ENCODE measurements around the gene SLC4A7. TPM values are rescaled to one million over a fixed set of nuclear protein-coding genes. Genes with fewer than 3 reads are reported as not detected.
"Not testable (repeated sequence)": the region's sequence is repeated elsewhere in the genome, so short reads cannot be mapped to it uniquely, and the experiment has no call there.

SLC4A7 gene
- polyA plus RNA-seq, 1 donor from 2014 or later, result 10.6 TPM

DNA sequence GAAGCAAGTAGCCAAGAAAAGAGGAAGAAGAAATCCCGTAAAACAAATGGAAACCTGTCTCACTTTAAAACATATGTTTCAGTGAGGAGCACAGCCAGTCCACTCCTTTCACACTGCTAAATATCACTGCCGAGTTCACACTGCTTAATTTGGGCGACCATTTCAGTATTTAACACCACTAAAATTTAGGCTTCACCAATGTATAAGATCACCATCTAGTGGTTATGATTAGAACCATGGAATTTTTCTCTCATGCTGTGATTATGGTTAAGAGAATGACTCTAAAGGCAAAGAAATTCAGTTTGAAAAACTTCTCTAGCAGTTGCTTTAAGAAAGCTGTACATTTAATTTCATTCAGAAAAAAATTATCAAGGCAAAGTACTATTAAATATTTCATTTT, 16.6 kb downstream of the SLC4A7 start:
- H3K27me3 Mint-ChIP-seq, result no peaks in the 10 kb centered on the region
- H3K4me1 Mint-ChIP-seq, result peaks cover 7 to 18% (median 16%) of the 10 kb centered on the region in 3 donors
- no peak overlapping the region for H3K4me3 Mint-ChIP-seq
- H3K9me3 Mint-ChIP-seq, result no peaks in the 10 kb centered on the region
- H3K27ac Mint-ChIP-seq, result peak overlapping the region in 1 of 3 donors; percentile 1
- peaks cover 4% of the 10 kb centered on the region for H3K36me3 Mint-ChIP-seq

GRCh38 chr3:27464646-27465045, 19.5 kb downstream of the SLC4A7 start:
- H3K36me3 Mint-ChIP-seq, result peaks cover 4% of the 10 kb centered on the region
- no peak overlapping the region for H3K27ac Mint-ChIP-seq
- peaks cover 0 to 2% (median 0%) of the 10 kb centered on the region in 3 donors for H3K9me3 Mint-ChIP-seq
- no peak overlapping the region for H3K4me3 Mint-ChIP-seq
- H3K27me3 Mint-ChIP-seq, result no peaks in the 10 kb centered on the region
- H3K4me1 Mint-ChIP-seq, result peaks cover 7 to 16% (median 11%) of the 10 kb centered on the region in 3 donors

- no peaks in the 10 kb centered on the region for H3K27me3 Mint-ChIP-seq
- no peak overlapping the region for H3K4me3 Mint-ChIP-seq
- H3K36me3 Mint-ChIP-seq, result peaks cover 4% of the 10 kb centered on the region
- H3K9me3 Mint-ChIP-seq, result peaks cover 0 to 2% (median 0%) of the 10 kb centered on the region in 3 donors
- no peak overlapping the region for H3K27ac Mint-ChIP-seq
- H3K4me1 Mint-ChIP-seq, result peaks cover 4 to 13% (median 11%) of the 10 kb centered on the region in 3 donors
Observed at GRCh38 chr3:27462228-27462627, 22.0 kb downstream of the SLC4A7 start.

DNA sequence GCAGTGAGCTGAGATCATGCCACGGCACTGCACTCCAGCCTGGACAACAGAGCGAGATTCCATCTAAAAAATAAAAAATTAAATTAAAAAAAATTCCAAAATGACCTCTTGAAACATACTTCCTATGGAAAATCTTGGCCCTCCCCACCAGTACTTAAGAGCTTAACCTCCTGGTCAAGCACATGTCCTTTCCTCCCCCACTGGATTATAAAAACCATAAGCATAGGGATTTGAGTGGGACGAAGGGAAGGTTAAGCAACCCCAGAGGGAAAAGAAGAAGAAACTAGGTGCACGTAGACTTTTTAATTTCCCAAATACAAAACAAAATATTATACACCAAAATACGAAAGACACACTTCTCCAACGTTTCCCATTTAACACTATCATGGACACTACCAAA, 25.3 kb downstream of the SLC4A7 start:
- no peaks in the 10 kb centered on the region for H3K27me3 Mint-ChIP-seq
- H3K4me1 Mint-ChIP-seq, result peaks cover 27 to 34% (median 27%) of the 10 kb centered on the region in 3 donors
- H3K27ac Mint-ChIP-seq, result no peak overlapping the region
- H3K36me3 Mint-ChIP-seq, result peaks cover 4% of the 10 kb centered on the region
- peaks cover 0 to 2% (median 0%) of the 10 kb centered on the region in 3 donors for H3K9me3 Mint-ChIP-seq
- H3K4me3 Mint-ChIP-seq, result no peak overlapping the region

DNA sequence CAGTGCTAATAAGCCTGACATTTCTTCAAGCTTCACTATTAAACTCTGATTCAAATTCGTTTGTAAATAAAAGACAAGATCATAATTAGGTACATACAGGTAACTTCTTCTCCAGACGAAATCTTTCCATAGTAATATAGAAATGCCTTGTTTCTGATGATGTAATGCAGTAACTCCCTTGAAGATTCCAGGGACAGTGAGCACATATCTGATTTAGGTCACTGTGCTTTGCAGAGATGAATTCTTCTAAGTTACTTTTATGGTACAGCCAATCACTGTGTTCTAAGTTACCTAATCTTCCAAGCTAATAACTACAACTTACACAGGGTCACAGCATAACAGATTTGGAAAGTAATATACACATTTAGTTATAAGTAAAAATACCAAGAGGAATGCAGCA, 27.6 kb downstream of the SLC4A7 start:
- Mint-ChIP-seq H3K27me3 (no peaks in the 10 kb centered on the region), H3K9me3 (no peaks in the 10 kb centered on the region), H3K4me1 (peaks cover 40 to 52% (median 42%) of the 10 kb centered on the region in 3 donors), H3K4me3 (peak overlapping the region in 1 of 4 donors; percentile 32), H3K36me3 (no peaks in the 10 kb centered on the region), H3K27ac (no peak overlapping the region)

- no peaks in the 10 kb centered on the region for H3K9me3 Mint-ChIP-seq
- H3K4me3 Mint-ChIP-seq, result peak overlapping the region in 1 of 4 donors; percentile 84
- H3K27ac Mint-ChIP-seq, result peak overlapping the region in 1 of 3 donors; percentile 43
Observed at GRCh38 chr3:27454914-27455313, 29.3 kb downstream of the SLC4A7 start.

DNA sequence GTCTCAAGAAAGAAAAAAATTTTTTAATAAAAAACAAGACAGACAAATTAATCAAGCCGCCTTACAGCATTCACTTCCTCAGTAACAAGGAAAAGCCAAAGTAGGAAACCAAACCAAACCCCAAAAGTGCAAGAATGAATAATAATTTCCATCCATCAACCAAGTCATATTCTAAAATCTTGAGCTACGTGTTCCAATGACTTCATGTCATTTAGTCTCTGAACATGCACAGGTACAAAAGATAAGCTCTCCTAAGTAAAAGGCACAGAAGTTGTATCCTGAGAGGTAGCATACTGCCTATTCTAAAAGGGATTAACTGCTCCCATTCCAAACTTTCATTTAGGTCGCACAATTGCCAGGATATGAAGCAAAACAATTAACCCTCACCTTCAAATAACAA, 29.7 kb downstream of the SLC4A7 start:
- H3K4me1 Mint-ChIP-seq, result peaks cover 41 to 47% (median 46%) of the 10 kb centered on the region in 3 donors
- no peak overlapping the region for H3K27ac Mint-ChIP-seq
- H3K27me3 Mint-ChIP-seq, result no peaks in the 10 kb centered on the region
- no peak overlapping the region for H3K4me3 Mint-ChIP-seq
- H3K9me3 Mint-ChIP-seq, result no peaks in the 10 kb centered on the region
- H3K36me3 Mint-ChIP-seq, result no peaks in the 10 kb centered on the region

More at GRCh38 chr3:27454914-27455313, 29.3 kb downstream of the SLC4A7 start:
- peaks cover 39 to 47% (median 46%) of the 10 kb centered on the region in 3 donors for H3K4me1 Mint-ChIP-seq
- H3K27me3 Mint-ChIP-seq, result no peaks in the 10 kb centered on the region
- H3K36me3 Mint-ChIP-seq, result no peaks in the 10 kb centered on the region

- H3K27ac Mint-ChIP-seq, result peak overlapping the region in 1 of 3 donors; percentile 28
- H3K27me3 Mint-ChIP-seq, result no peaks in the 10 kb centered on the region
- H3K4me1 Mint-ChIP-seq, result peaks cover 40 to 47% (median 44%) of the 10 kb centered on the region in 3 donors
- H3K4me3 Mint-ChIP-seq, result no peak overlapping the region
- no peaks in the 10 kb centered on the region for H3K9me3 Mint-ChIP-seq
- peaks cover 4% of the 10 kb centered on the region for H3K36me3 Mint-ChIP-seq
Observed at GRCh38 chr3:27452368-27453090, 31.7 kb downstream of the SLC4A7 start.

DNA sequence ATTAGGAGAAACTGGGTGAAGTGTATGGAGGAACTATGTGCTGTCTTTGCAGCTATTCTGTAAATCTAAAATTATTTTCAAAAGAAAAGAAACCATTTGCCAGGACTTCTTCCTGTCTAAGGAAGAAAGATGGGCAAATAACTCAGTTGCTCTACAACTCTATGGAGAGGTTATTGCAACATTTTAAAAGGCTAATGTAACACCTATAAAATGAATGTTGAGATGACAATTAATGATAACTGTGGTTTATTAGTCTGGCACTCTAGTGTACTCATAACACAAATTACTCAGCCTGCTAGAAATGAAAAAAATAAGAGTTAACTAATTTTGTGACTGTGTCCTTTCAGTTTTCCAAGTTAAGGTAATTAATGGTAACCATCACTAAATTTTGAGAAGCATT, 32.3 kb downstream of the SLC4A7 start:
- no peak overlapping the region for H3K27ac Mint-ChIP-seq
- H3K36me3 Mint-ChIP-seq, result peaks cover 4% of the 10 kb centered on the region
- H3K9me3 Mint-ChIP-seq, result no peaks in the 10 kb centered on the region
- peaks cover 37 to 43% (median 41%) of the 10 kb centered on the region in 3 donors for H3K4me1 Mint-ChIP-seq
- no peaks in the 10 kb centered on the region for H3K27me3 Mint-ChIP-seq
- no peak overlapping the region for H3K4me3 Mint-ChIP-seq

- Mint-ChIP-seq H3K36me3 (peaks cover 4% of the 10 kb centered on the region), H3K4me3 (no peak overlapping the region), H3K27me3 (no peaks in the 10 kb centered on the region), H3K9me3 (no peaks in the 10 kb centered on the region), H3K4me1 (peaks cover 35 to 37% (median 35%) of the 10 kb centered on the region in 3 donors), H3K27ac (no peak overlapping the region)
Observed at GRCh38 chr3:27451251-27451650, 32.9 kb downstream of the SLC4A7 start.

GRCh38 chr3:27449530-27450150, 34.5 kb downstream of the SLC4A7 start:
- H3K9me3 Mint-ChIP-seq, result no peaks in the 10 kb centered on the region
- peaks cover 7% of the 10 kb centered on the region for H3K36me3 Mint-ChIP-seq
- no peak overlapping the region for H3K4me3 Mint-ChIP-seq
- H3K27ac Mint-ChIP-seq, result no peak overlapping the region
- H3K4me1 Mint-ChIP-seq, result peaks cover 22 to 25% (median 22%) of the 10 kb centered on the region in 3 donors
- no peaks in the 10 kb centered on the region for H3K27me3 Mint-ChIP-seq

DNA sequence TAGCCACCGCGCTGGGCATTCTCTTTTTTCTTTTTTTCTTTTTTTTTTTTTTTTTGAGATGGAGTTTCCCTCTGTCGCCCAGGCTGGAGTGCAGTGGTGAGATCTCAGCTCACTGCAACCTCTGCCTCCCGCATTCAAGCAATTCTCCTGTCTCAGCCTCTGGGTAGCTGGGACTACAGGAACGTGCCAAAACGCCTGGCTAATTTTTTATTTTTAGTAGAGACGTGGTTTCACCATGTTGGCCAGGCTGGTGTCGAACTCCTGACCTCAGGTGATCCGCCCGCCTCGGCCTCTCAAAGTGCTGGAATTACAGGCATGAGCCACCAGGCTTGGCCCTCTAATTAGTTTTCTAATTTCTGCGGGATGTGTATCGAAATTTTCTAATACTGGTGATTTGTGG, 41.2 kb downstream of the SLC4A7 start:
- H3K27ac Mint-ChIP-seq, H3K4me3 Mint-ChIP-seq, H3K27me3 Mint-ChIP-seq, H3K4me1 Mint-ChIP-seq: not testable (repeated sequence)
- peaks cover 4 to 14% (median 8%) of the 10 kb centered on the region in 3 donors for H3K9me3 Mint-ChIP-seq
- H3K36me3 Mint-ChIP-seq, result peaks cover 34% of the 10 kb centered on the region

GRCh38 chr3:27438352-27438751, 45.8 kb downstream of the SLC4A7 start:
- Mint-ChIP-seq H3K9me3 (peaks cover 4 to 14% (median 8%) of the 10 kb centered on the region in 3 donors), H3K36me3 (peaks cover 44% of the 10 kb centered on the region)
- not testable (repeated sequence) for H3K27ac Mint-ChIP-seq, H3K4me1 Mint-ChIP-seq, H3K4me3 Mint-ChIP-seq, H3K27me3 Mint-ChIP-seq

- H3K4me1 Mint-ChIP-seq, result peaks cover 0 to 3% (median 0%) of the 10 kb centered on the region in 3 donors
Observed at GRCh38 chr3:27431116-27431515, 53.1 kb downstream of the SLC4A7 start.

DNA sequence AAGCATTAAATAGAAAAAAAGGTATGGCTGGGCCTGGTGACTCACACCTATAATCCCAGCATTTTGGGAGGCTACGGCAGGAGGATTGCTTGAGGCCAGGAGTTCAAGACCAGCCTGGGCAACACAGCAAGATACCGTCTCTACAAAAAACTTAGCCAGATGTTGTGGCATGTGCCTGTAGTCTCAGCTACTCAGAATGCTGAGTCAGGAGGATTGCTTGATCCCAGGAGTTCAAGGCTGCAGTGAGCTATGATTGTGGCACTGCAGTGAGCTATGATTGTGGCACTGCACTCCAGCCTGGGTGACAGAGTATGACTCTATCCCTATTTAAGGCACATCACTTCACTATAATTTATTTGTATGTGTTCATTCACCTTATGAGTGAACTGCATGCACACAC, 54.3 kb downstream of the SLC4A7 start:
- no peaks in the 10 kb centered on the region for H3K27me3 Mint-ChIP-seq
- no peak overlapping the region for H3K27ac Mint-ChIP-seq
- H3K9me3 Mint-ChIP-seq, result no peaks in the 10 kb centered on the region
- no peaks in the 10 kb centered on the region for H3K4me1 Mint-ChIP-seq
- H3K4me3 Mint-ChIP-seq, result no peak overlapping the region
- H3K36me3 Mint-ChIP-seq, result peaks cover 13% of the 10 kb centered on the region

More at GRCh38 chr3:27431116-27431515, 53.1 kb downstream of the SLC4A7 start:
- peak overlapping the region in 1 of 3 donors; percentile 48 for H3K27ac Mint-ChIP-seq
- no peaks in the 10 kb centered on the region for H3K27me3 Mint-ChIP-seq
- H3K4me3 Mint-ChIP-seq, result no peak overlapping the region
- peaks cover 21% of the 10 kb centered on the region for H3K36me3 Mint-ChIP-seq
- no peaks in the 10 kb centered on the region for H3K9me3 Mint-ChIP-seq

All from IgD-negative memory B cell (primary cell).